ENCODE results near the gene CD44.
"Not testable (repeated sequence)": the region's sequence is repeated elsewhere in the genome, so short reads cannot be mapped to it uniquely, and the experiment has no call there.

- not testable (repeated sequence) for TF ChIP-seq POLR2A, CTCF (IDR thresholded peaks at IDR 0.05)
Measured at GRCh38 chr11:35090991-35091390, 48.0 kb upstream of the CD44 start.

All from thyroid gland (tissue), 4 donors.